CD4-positive, alpha-beta T cell (primary cell): ENCODE measurements around the gene SYNGR1. TPM values are rescaled to one million over a fixed set of nuclear protein-coding genes. Genes with fewer than 3 reads are reported as not detected.

Experiments
- ATAC-seq: fragments of 200-7000 bp; cut with Tn5 transposase; one replicate; pipeline ENCODE4 v1.10.0; 2022; ENCODE audit warnings: mild to moderate bottlenecking; ENCODE audit not compliant: poor library complexity
- CTCF ChIA-PET: fragments of 350-600 bp; sonication (Branson Sonifier 250); formaldehyde crosslinking; loops from one replicate; lab custom pipeline; 2021; ENCODE audit warnings: antibody characterized with exemption, inconsistent platforms; lab: Charles Lee
- POLR2A ChIA-PET: fragments of 350-600 bp; sonication (Branson Sonifier 250); formaldehyde crosslinking; loops from one replicate; lab custom pipeline; 2021; ENCODE audit warnings: antibody characterized with exemption, inconsistent platforms; lab: Charles Lee
- DNase-seq, 14 experiments: peaks; one replicate each; pipeline ENCODE4 v3.0.0-alpha.2; 2013 to 2020; ENCODE audit warnings: mixed read lengths in 2 of 14
- H3K27ac ChIP-seq, 2 donors: one replicate each; pipeline versions ENCODE4 v1.5.1 to v1.7.0; 2013; ENCODE audit warnings: low read length in 2 of 2, low read depth in 1 of 2, mild to moderate bottlenecking in 1 of 2
- H3K27me3 ChIP-seq, 2 experiments: 1 replicate in 1 of 2; 2 replicates in 1 of 2; pipeline versions ENCODE4 v1.6.1 to v1.7.0; 2013; ENCODE audit warnings: low read length in 2 of 2, control low read depth in 1 of 2, mild to moderate bottlenecking in 1 of 2, moderate library complexity in 1 of 2; ENCODE audit not compliant: insufficient read depth in 2 of 2, control insufficient read depth in 1 of 2
- H3K36me3 ChIP-seq: one replicate; pipeline ENCODE4 v1.6.1; 2013; ENCODE audit warnings: low read length, control low read depth; ENCODE audit not compliant: insufficient read depth
- H3K4me1 ChIP-seq: one replicate; pipeline ENCODE4 v1.6.1; 2013; ENCODE audit warnings: low read length, control low read depth; ENCODE audit not compliant: insufficient read depth
- H3K4me3 ChIP-seq: one replicate; pipeline ENCODE4 v1.5.1; 2013; ENCODE audit warnings: mild to moderate bottlenecking, low read length, moderate library complexity
- H3K9me3 ChIP-seq, 2 experiments: 1 replicate in 1 of 2; 2 replicates in 1 of 2; pipeline versions ENCODE4 v1.6.1 to v1.7.0; 2013; ENCODE audit warnings: low read length in 2 of 2, mild to moderate bottlenecking in 2 of 2, control low read depth in 1 of 2, moderate library complexity in 1 of 2; ENCODE audit not compliant: control insufficient read depth in 1 of 2, insufficient read depth in 1 of 2
- H3K27ac Mint-ChIP-seq: one replicate; pipeline ENCODE4 v1.8.0; 2020; ENCODE audit warnings: mixed read lengths
- H3K27me3 Mint-ChIP-seq: one replicate; pipeline ENCODE4 v1.8.0; 2021; ENCODE audit warnings: mixed read lengths
- H3K36me3 Mint-ChIP-seq: one replicate; pipeline ENCODE4 v1.8.0; 2021; ENCODE audit warnings: low read depth, mixed read lengths
- H3K4me1 Mint-ChIP-seq: one replicate; pipeline ENCODE4 v1.8.0; 2021; ENCODE audit warnings: low read depth, mixed read lengths
- H3K4me3 Mint-ChIP-seq: one replicate; pipeline ENCODE4 v1.8.0; 2020; ENCODE audit warnings: mild to moderate bottlenecking, mixed read lengths
- H3K9me3 Mint-ChIP-seq: one replicate; pipeline ENCODE4 v1.8.0; 2020; ENCODE audit warnings: mixed read lengths
- intact Hi-C, 2 experiments: fragments of 100-400 bp; cut with DNase I in 1 of 2; cut with micrococcal nuclease in 1 of 2; formaldehyde crosslinking; loops; one replicate each; pipeline versions ENCODE4 v1.15.1 to v1.9.0; 2023 to 2025; cut with DNase I, micrococcal nuclease
- total RNA-seq, 174 experiments: library from RNA in 2 of 174; stranded (reverse) in 2 of 174; gene quantifications; one replicate each; pipeline ENCODE4 v1.2.3 and lab custom pipeline; 2021 to 2026
- TF ChIP-seq, protein P1 (sequence below): fragments of 200-600 bp; IDR thresholded peaks from one replicate; pipeline ENCODE4 v1.8.0; 2022; ENCODE audit warnings: antibody characterized with exemption, mild to moderate bottlenecking

Gene SYNGR1
- total RNA-seq, 2 experiments from 2014 or later = 0.44 to 0.59 TPM

DNA sequence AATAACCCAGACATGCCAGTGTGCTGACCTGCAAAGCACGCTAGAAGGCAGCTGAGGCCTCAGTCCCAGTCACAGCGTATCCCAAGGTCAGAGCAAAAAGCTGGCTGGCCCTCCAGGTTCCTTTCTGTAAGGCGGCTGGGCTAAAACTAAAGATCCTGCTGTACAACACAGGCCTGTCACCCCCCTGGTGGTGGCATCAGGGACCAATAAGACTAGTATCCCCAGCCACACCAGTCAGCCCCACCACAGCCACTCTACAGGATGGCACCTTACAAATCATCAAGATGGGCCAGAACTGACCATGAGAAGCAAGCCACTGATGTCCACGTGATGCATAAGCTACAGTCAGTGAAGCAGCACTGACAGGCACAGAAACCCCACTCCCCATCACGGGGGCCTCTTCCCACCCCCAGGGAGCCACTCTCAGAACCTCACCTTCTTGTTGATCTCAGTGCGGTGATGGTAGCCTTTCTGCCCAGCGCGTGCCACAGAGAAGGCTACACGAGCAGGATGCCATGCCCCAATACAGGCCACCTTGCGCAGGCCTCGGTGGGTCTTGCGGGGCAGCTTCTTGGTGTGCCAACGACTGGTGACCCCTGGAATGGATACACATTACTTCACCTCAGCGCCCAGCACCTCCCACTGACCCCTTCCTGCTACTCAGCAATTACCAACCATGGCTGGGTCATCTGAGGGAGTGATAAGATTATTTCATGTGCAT, 35.4 kb upstream of the SYNGR1 start:
- Mint-ChIP-seq H3K4me1 (peaks cover 45% of the 10 kb centered on the region), H3K9me3 (no peaks in the 10 kb centered on the region), H3K4me3 (no peak overlapping the region), H3K36me3 (peaks cover 82% of the 10 kb centered on the region), H3K27me3 (no peaks in the 10 kb centered on the region), H3K27ac (peak overlapping the region; percentile 20)
- ATAC-seq (no peak), DNase-seq (peak in 1 of 14 experiments; percentile 41)
- intact Hi-C loops = loop anchor here in 1 of 2 experiments (10.0 kb wide), 1 partner anchor 1260 kb away; the partner anchor contains the start of gene PICK1
- H3K4me3 ChIP-seq = no peak overlapping the region
- ChIA-PET POLR2A (interaction anchor here (1.4 to 5.8 kb wide), 5 partner anchors 14 to 179 kb away, joined by 3 to 96 read pairs (median 5); partner anchors contain the start of genes CBX7 and PDGFB), CTCF (interaction anchor here (1.7 kb wide), 1 partner anchor 143 kb away, joined by 3 read pairs; no protein-coding TSS in a partner anchor)
- no peaks in the 10 kb centered on the region for H3K27me3 ChIP-seq
- TF ChIP-seq, protein P1, sequence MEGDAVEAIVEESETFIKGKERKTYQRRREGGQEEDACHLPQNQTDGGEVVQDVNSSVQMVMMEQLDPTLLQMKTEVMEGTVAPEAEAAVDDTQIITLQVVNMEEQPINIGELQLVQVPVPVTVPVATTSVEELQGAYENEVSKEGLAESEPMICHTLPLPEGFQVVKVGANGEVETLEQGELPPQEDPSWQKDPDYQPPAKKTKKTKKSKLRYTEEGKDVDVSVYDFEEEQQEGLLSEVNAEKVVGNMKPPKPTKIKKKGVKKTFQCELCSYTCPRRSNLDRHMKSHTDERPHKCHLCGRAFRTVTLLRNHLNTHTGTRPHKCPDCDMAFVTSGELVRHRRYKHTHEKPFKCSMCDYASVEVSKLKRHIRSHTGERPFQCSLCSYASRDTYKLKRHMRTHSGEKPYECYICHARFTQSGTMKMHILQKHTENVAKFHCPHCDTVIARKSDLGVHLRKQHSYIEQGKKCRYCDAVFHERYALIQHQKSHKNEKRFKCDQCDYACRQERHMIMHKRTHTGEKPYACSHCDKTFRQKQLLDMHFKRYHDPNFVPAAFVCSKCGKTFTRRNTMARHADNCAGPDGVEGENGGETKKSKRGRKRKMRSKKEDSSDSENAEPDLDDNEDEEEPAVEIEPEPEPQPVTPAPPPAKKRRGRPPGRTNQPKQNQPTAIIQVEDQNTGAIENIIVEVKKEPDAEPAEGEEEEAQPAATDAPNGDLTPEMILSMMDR = no peak
- H3K36me3 ChIP-seq = peaks cover 71% of the 10 kb centered on the region
- peaks cover 69% of the 10 kb centered on the region for H3K4me1 ChIP-seq
- no peaks in the 10 kb centered on the region for H3K9me3 ChIP-seq
- no peak overlapping the region for H3K27ac ChIP-seq

DNA sequence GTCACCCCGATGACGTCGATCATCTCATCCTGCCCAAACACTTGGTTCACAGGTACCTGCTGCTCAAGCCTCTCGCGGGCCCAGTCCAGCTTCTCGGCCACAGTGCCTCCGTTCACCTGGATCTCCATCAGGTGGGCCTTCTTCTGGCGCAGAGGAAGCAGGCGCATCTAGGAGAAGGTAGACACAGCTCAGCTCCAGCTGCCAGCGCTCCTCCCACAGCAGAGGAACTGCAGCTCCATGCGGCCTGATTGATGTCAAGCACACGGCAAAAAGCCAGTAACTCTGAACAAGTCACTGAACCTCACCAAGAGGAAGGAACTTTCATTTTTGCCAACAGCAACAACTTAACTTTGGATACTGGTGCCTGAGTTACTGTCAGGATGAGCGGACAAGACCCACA, 34.4 kb upstream of the SYNGR1 start:
- peak in 1 of 14 experiments; percentile 21 for DNase-seq

More for the DNA sequence above, 34.4 kb upstream of the SYNGR1 start:
- Histone ChIP-seq H3K27me3 (no peaks in the 10 kb centered on the region), H3K9me3 (no peaks in the 10 kb centered on the region), H3K27ac (no peak overlapping the region), H3K4me3 (no peak overlapping the region), H3K4me1 (peaks cover 72% of the 10 kb centered on the region), H3K36me3 (peaks cover 71% of the 10 kb centered on the region)
- Mint-ChIP-seq H3K27ac (peak overlapping the region; percentile 96), H3K4me1 (peaks cover 52% of the 10 kb centered on the region), H3K9me3 (no peaks in the 10 kb centered on the region), H3K36me3 (peaks cover 89% of the 10 kb centered on the region), H3K4me3 (no peak overlapping the region), H3K27me3 (no peaks in the 10 kb centered on the region)
- intact Hi-C loops = loop anchor here (5.0 to 10.0 kb wide), 4 partner anchors 73 to 1261 kb away; partner anchors contain the start of genes PDGFB (in 2 of the 2), CBX7 (in 1 of the 2) and PICK1 (in 1 of the 2)
- TF ChIP-seq, protein P1 = no peak
- ChIA-PET CTCF (interaction anchor here (0.9 to 5.4 kb wide), 6 partner anchors 15 to 446 kb away, joined by 3 to 43 read pairs (median 6); no protein-coding TSS in a partner anchor), POLR2A (interaction anchor here (0.6 to 5.9 kb wide), 8 partner anchors 15 to 444 kb away, joined by 3 to 163 read pairs (median 6); partner anchors contain the start of genes CBX6, CBX7, PDGFB and RPS19BP1)
- no peak for ATAC-seq
